HG02759 (cell line): Measurements from ENCODE around the gene TEN1.
"Not testable (repeated sequence)": the region's sequence is repeated elsewhere in the genome, so short reads cannot be mapped to it uniquely, and the experiment has no call there.

Experiments used
- ATAC-seq: cut with Tn5 transposase; IDR thresholded peaks from one replicate; pipeline ENCODE4 v1.9.1; 2021; ENCODE audit warnings: mild to moderate bottlenecking, moderate library complexity; ENCODE audit not compliant: unreplicated experiment

TEN1 gene

GRCh38 chr17:75978938-75979704, at the start of gene TEN1, which contains the start of gene ACOX1:
Gene TEN1 (plus strand): TSS chr17:75979240. CDS start chr17:75986193, 6,953 bp downstream.
Gene ACOX1 (minus strand): TSS chr17:75979166. CDS start chr17:75979073, 93 bp downstream.
- ATAC-seq, result peak; percentile 90

GRCh38 chr17:75931062-75931461, 48.0 kb upstream of the TEN1 start:
- no peak for ATAC-seq

- no peak for ATAC-seq
Measured at GRCh38 chr17:75932852-75933251, 46.2 kb upstream of the TEN1 start.

- ATAC-seq, result no peak
Measured at GRCh38 chr17:75933808-75934207, 45.2 kb upstream of the TEN1 start.

GRCh38 chr17:75937652-75938051, 41.4 kb upstream of the TEN1 start:
- no peak for ATAC-seq

GRCh38 chr17:75940727-75941441, 38.2 kb upstream of the TEN1 start, which contains the start of gene FBF1:
Gene FBF1 (minus strand): TSS chr17:75941042. CDS start chr17:75938149, 2,893 bp downstream.
- ATAC-seq, result peak; percentile 97

GRCh38 chr17:75941442-75941819, 37.6 kb upstream of the TEN1 start:
- ATAC-seq, result no peak

- no peak for ATAC-seq
Measured at GRCh38 chr17:75942473-75942872, 36.6 kb upstream of the TEN1 start.

GRCh38 chr17:75943491-75943890, 35.5 kb upstream of the TEN1 start:
- ATAC-seq, result no peak

- ATAC-seq, result no peak
Measured at GRCh38 chr17:75945211-75945610, 33.8 kb upstream of the TEN1 start.

GRCh38 chr17:75950421-75950820, 28.6 kb upstream of the TEN1 start:
- ATAC-seq, result no peak

GRCh38 chr17:75950855-75951554, 28.0 kb upstream of the TEN1 start:
- ATAC-seq, result no peak

GRCh38 chr17:75959051-75959838, 19.8 kb upstream of the TEN1 start:
- ATAC-seq, result no peak

GRCh38 chr17:75959839-75960511, 19.1 kb upstream of the TEN1 start:
- no peak for ATAC-seq

GRCh38 chr17:75965468-75965867, 13.6 kb upstream of the TEN1 start:
- ATAC-seq, result no peak

- ATAC-seq, result not testable (repeated sequence)
Measured at GRCh38 chr17:75969044-75969443, 10.0 kb upstream of the TEN1 start.

GRCh38 chr17:75970011-75970523, 9.0 kb upstream of the TEN1 start:
- ATAC-seq, result no peak

- ATAC-seq, result no peak
Measured at GRCh38 chr17:75970626-75971025, 8.4 kb upstream of the TEN1 start.

GRCh38 chr17:75975187-75975586, 3.9 kb upstream of the TEN1 start:
- ATAC-seq, result not testable (repeated sequence)

- no peak for ATAC-seq
Measured at GRCh38 chr17:75975757-75976174, 3.3 kb upstream of the TEN1 start.
